ENCODE data around the gene NPW. TPM values are rescaled to one million over a fixed set of nuclear protein-coding genes. Genes with fewer than 3 reads are reported as not detected.

Gene NPW
- polyA plus RNA-seq, 1 donor (not counting 4 experiments of a cell fraction or from before 2014, with no cell fraction given) = not detected

DNA sequence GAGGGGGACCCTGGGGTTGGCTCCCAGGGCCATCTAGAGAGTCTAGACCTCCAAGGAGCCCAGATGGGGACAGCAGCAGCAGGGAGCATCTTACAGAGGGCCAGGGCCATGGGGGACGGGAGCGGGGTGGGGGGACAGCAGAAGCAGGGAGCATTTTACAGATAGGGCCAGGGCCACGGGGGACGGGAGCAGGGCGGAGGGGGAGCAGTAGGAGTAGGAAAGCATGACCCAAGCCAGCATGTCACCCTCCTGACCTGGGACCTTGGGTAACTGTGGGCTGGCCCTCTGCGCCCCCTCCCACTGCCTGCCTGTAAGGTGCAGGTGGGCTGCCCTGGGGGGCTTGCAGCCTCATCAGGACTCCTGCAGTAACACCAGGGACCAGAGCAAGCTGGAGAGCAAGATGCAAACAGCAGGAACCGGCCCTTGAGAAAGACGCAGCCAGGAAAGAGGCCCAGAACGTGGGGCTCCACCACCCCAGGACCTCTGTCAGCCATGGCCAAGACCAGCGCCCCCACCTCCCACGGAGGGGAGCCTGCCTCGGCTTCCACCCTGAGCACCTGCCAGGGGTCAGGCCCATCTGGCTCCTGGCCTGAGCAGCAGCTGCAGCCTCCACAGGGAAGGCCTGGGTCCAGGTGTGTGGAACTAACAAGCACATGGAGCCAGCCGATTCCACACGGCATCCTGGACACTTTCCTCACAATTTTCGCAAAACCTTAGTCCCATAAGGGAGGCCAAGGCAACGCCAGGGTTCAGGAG lies 12.3 kb upstream of the NPW start:
- no peak for FAIRE-seq
- TF ChIP-seq, protein P1, sequence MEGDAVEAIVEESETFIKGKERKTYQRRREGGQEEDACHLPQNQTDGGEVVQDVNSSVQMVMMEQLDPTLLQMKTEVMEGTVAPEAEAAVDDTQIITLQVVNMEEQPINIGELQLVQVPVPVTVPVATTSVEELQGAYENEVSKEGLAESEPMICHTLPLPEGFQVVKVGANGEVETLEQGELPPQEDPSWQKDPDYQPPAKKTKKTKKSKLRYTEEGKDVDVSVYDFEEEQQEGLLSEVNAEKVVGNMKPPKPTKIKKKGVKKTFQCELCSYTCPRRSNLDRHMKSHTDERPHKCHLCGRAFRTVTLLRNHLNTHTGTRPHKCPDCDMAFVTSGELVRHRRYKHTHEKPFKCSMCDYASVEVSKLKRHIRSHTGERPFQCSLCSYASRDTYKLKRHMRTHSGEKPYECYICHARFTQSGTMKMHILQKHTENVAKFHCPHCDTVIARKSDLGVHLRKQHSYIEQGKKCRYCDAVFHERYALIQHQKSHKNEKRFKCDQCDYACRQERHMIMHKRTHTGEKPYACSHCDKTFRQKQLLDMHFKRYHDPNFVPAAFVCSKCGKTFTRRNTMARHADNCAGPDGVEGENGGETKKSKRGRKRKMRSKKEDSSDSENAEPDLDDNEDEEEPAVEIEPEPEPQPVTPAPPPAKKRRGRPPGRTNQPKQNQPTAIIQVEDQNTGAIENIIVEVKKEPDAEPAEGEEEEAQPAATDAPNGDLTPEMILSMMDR (optimal IDR thresholded peaks at IDR 0.05 in 1 of 3, IDR thresholded peaks at IDR 0.05 in 1 of 3, conservative IDR thresholded peaks at IDR 0.05 in 1 of 3; ENCODE audit: extremely low read depth in 1 of 3, insufficient read depth in 2 of 3, low read length in 3 of 3) = no peak
- TF ChIP-seq EZH2 (IDR thresholded peaks at IDR 0.05; ENCODE audit: low read length) = no peak
- H3K79me2 ChIP-seq (ENCODE audit: control insufficient read depth, insufficient read depth, low read length) = peaks cover 79% of the 10 kb centered on the region
- no peak for DNase-seq (ENCODE audit: low read depth, low spot score)
- peak overlapping the region; percentile 89 for H3K4me2 ChIP-seq (ENCODE audit: control insufficient read depth, extremely low read depth, insufficient read depth, low read depth, low read length)
- peak overlapping the region; percentile 85 for H3K9ac ChIP-seq (ENCODE audit: control insufficient read depth, extremely low read depth, insufficient read depth, low read length)
- H3K36me3 ChIP-seq (ENCODE audit: control insufficient read depth in 2 of 2, extremely low read depth in 1 of 2, insufficient read depth in 2 of 2, low read length in 2 of 2) = peaks cover 10 to 51% of the 10 kb centered on the region in 2 experiments
- no peak overlapping the region for H2AFZ ChIP-seq (ENCODE audit: control insufficient read depth, low read length)
- peaks cover 49% of the 10 kb centered on the region for H4K20me1 ChIP-seq (ENCODE audit: control insufficient read depth, extremely low read depth, insufficient read depth, low read length)
- no peaks in the 10 kb centered on the region for H3K27me3 ChIP-seq (ENCODE audit: control insufficient read depth, extremely low read depth, insufficient read depth, low read length)
- H3K4me1 ChIP-seq (ENCODE audit: control insufficient read depth, extremely low read depth, insufficient read depth, low read length) = peaks cover 36% of the 10 kb centered on the region
- H3K27ac ChIP-seq (ENCODE audit: control insufficient read depth, insufficient read depth, low read length) = peak overlapping the region; percentile 81
- peaks cover 2% of the 10 kb centered on the region for H3K9me1 ChIP-seq (ENCODE audit: control insufficient read depth, extremely low read depth, insufficient read depth, low read length)
- H3K4me3 ChIP-seq (ENCODE audit: control insufficient read depth in 2 of 3, extremely low read depth in 1 of 3, insufficient read depth in 2 of 3, low read depth in 1 of 3, low read length in 3 of 3) = peak overlapping the region; percentile 71 to 98 (median 92)
- dilution Hi-C loops (cut with MboI; ENCODE audit: extremely low pct_ligation_motif_present, low sequenced_read_pairs) = no loop called here
- no peaks in the 10 kb centered on the region for H3K9me3 ChIP-seq (ENCODE audit: control insufficient read depth, low read depth, low read length)

DNA sequence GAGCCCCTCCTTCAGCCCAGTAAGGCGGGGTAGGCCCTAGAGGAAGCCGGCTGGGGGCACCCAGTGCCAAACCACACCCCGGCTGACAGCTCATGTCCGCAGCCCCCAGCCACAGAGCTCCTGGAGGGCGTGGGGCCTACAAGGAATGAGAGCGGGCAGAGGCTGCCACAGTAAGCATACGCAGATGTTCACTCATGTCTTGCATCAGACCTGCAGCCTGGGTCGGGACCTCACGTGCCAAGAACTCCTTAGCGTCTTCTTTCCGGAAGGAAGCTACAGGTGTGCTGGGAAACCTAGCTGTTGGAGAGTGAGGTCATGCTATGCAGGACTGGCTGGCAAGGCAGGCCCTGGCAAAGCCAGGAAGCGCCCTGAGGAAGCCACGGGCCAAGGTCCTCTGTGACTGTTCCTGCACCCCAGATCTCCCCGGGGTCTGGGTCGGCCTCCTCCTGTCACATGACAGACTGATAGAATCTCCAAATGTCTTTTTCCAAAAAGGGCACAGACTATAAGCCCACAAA lies 11.5 kb upstream of the NPW start:
- Histone ChIP-seq H3K36me3 (ENCODE audit: control insufficient read depth in 2 of 2, extremely low read depth in 1 of 2, insufficient read depth in 2 of 2, low read length in 2 of 2) (peaks cover 6 to 44% of the 10 kb centered on the region in 2 experiments), H3K9me1 (ENCODE audit: control insufficient read depth, extremely low read depth, insufficient read depth, low read length) (peaks cover 2% of the 10 kb centered on the region), H3K27me3 (ENCODE audit: control insufficient read depth, extremely low read depth, insufficient read depth, low read length) (no peaks in the 10 kb centered on the region), H4K20me1 (ENCODE audit: control insufficient read depth, extremely low read depth, insufficient read depth, low read length) (peaks cover 46% of the 10 kb centered on the region), H3K79me2 (ENCODE audit: control insufficient read depth, insufficient read depth, low read length) (peaks cover 71% of the 10 kb centered on the region), H3K9me3 (ENCODE audit: control insufficient read depth, low read depth, low read length) (no peaks in the 10 kb centered on the region), H3K4me3 (ENCODE audit: control insufficient read depth in 2 of 3, extremely low read depth in 1 of 3, insufficient read depth in 2 of 3, low read depth in 1 of 3, low read length in 3 of 3) (peak overlapping the region; percentile 71 to 98 (median 92)), H3K4me2 (ENCODE audit: control insufficient read depth, extremely low read depth, insufficient read depth, low read depth, low read length) (peak overlapping the region; percentile 89), H3K4me1 (ENCODE audit: control insufficient read depth, extremely low read depth, insufficient read depth, low read length) (peaks cover 36% of the 10 kb centered on the region), H3K27ac (ENCODE audit: control insufficient read depth, insufficient read depth, low read length) (peak overlapping the region; percentile 81), H3K9ac (ENCODE audit: control insufficient read depth, extremely low read depth, insufficient read depth, low read length) (peak overlapping the region; percentile 85), H2AFZ (ENCODE audit: control insufficient read depth, low read length) (no peak overlapping the region)
- TF ChIP-seq, protein P1 (optimal IDR thresholded peaks at IDR 0.05 in 1 of 3, IDR thresholded peaks at IDR 0.05 in 1 of 3, conservative IDR thresholded peaks at IDR 0.05 in 1 of 3; ENCODE audit: extremely low read depth in 1 of 3, insufficient read depth in 2 of 3, low read length in 3 of 3) = no peak
- TF ChIP-seq EZH2 (IDR thresholded peaks at IDR 0.05; ENCODE audit: low read length) = no peak
- dilution Hi-C loops (cut with MboI; ENCODE audit: extremely low pct_ligation_motif_present, low sequenced_read_pairs) = no loop called here
- DNase-seq (ENCODE audit: low read depth, low spot score) (peak; percentile 98), FAIRE-seq (peak; percentile 97)

Measured in keratinocyte (primary cell).